ENCODE data around the gene CGRRF1. TPM values are rescaled to one million over a fixed set of nuclear protein-coding genes. Genes with fewer than 3 reads are reported as not detected.

The CGRRF1 gene
- total and polyA plus RNA-seq, 2 of the 13 experiments (the other 11 are each of a cell fraction or from before 2014, with no cell fraction given) = 16.8 to 18.2 TPM

DNA sequence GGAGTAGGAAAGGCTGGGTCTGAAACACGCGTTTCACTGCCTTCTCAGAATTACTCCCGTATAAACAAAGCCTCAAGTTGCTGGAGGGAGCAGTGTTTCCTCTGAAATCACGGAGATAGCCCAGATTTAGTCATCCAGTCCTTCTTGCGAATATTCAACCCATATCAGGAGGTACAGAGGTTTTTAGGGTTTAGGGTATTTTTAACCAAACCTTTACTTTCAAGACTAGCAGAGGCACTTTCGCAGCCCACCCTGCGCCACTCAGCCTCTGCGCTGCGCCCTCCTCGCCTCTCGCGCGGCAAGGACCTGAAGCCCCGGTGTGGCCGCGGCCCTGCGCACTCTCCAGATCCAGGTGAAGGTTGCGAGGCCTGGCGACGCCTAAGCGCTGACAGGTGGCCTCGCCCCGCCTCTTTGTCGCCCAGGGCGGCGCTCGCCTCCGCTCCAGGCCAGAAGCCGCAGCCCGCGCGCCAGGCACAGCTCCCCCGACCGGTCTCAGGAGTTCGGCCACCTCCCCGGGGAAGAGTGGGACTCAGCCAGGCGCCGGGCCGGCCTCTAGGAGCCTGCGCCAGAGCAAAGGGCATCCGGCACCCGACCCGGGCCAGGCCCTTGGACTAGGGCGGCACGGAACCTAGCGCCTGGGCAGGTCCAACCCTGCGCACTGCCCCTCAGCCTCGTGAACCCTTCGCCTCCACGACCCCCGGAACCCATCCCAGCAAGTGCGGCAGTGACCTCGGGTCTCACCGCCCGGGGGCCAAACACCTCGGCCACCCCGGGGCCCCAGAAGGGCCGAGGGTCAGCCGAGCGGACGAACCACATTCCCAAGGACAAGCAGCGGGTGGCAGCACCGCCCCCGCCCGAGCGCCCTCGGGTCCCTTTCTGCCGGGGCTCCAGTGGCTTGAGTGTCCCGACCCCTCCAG is 55.4 kb downstream of the CGRRF1 start (continued):
- TF ChIP-seq NPAS2 (CRISPR knock-in tag; IDR thresholded peaks at IDR 0.05; ENCODE audit: borderline replicate concordance) (no peak), NFATC3 (CRISPR knock-in tag; IDR thresholded peaks at IDR 0.05) (peak; percentile 25; the same call in 1 of the 2 replicates), PAF1 (CRISPR knock-in tag; IDR thresholded peaks at IDR 0.05) (no peak), ZNF850 (CRISPR knock-in tag; conservative IDR thresholded peaks at IDR 0.05) (no peak), ZNF138 (CRISPR knock-in tag; IDR thresholded peaks at IDR 0.05; ENCODE audit: low read depth) (no peak), GATAD1 (CRISPR knock-in tag; IDR thresholded peaks at IDR 0.05) (peak; percentile 8; the same call in 1 of the 2 replicates), ZNF34 (CRISPR knock-in tag; IDR thresholded peaks at IDR 0.05; ENCODE audit: borderline replicate concordance) (no peak), SALL1 (CRISPR knock-in tag; IDR thresholded peaks at IDR 0.05) (peak; percentile 77), DPF2 (CRISPR knock-in tag; IDR thresholded peaks at IDR 0.05; ENCODE audit: borderline replicate concordance, low read depth) (no peak), ZFX (CRISPR knock-in tag; IDR thresholded peaks at IDR 0.05; ENCODE audit: low read depth) (peak; percentile 92), U2AF1 (optimal IDR thresholded peaks at IDR 0.05; ENCODE audit: low read depth, low read length) (no peak), TBX2 (CRISPR knock-in tag; IDR thresholded peaks at IDR 0.05; ENCODE audit: borderline replicate concordance) (peak; percentile 96), ZNF749 (CRISPR knock-in tag; IDR thresholded peaks at IDR 0.05; ENCODE audit: borderline replicate concordance) (no peak), CBX5 (CRISPR knock-in tag; IDR thresholded peaks at IDR 0.05; ENCODE audit: borderline replicate concordance) (peak; percentile 56; the same call in 1 of the 2 replicates), GATAD2A (CRISPR knock-in tag; IDR thresholded peaks at IDR 0.05) (0 out of 2 replicates have a peak, but pooled peaks have one; percentile 23), NFRKB (IDR thresholded peaks at IDR 0.05) (no peak), ZNF510 (CRISPR knock-in tag; IDR thresholded peaks at IDR 0.05; ENCODE audit: low read depth) (0 out of 2 replicates have a peak, but pooled peaks have one; percentile 67), ZNF10 (CRISPR knock-in tag; IDR thresholded peaks at IDR 0.05; ENCODE audit: borderline replicate concordance, low read depth) (no peak), ZNF292 (CRISPR knock-in tag; IDR thresholded peaks at IDR 0.05; ENCODE audit: borderline replicate concordance, low read depth) (no peak), TEAD2 (CRISPR knock-in tag; IDR thresholded peaks at IDR 0.05) (no peak), ZBTB7A (CRISPR knock-in tag; IDR thresholded peaks at IDR 0.05) (peak; percentile 45; the same call in 1 of the 2 replicates), POLR2G (IDR thresholded peaks at IDR 0.05; ENCODE audit: low read depth, low read length) (peak; percentile 67), GPN1 (CRISPR knock-in tag; IDR thresholded peaks at IDR 0.05; ENCODE audit: borderline replicate concordance) (no peak), ZNF790 (CRISPR knock-in tag; IDR thresholded peaks at IDR 0.05; ENCODE audit: borderline replicate concordance) (no peak; the same call in 1 of the 2 replicates)
- TF ChIP-seq, protein P1, sequence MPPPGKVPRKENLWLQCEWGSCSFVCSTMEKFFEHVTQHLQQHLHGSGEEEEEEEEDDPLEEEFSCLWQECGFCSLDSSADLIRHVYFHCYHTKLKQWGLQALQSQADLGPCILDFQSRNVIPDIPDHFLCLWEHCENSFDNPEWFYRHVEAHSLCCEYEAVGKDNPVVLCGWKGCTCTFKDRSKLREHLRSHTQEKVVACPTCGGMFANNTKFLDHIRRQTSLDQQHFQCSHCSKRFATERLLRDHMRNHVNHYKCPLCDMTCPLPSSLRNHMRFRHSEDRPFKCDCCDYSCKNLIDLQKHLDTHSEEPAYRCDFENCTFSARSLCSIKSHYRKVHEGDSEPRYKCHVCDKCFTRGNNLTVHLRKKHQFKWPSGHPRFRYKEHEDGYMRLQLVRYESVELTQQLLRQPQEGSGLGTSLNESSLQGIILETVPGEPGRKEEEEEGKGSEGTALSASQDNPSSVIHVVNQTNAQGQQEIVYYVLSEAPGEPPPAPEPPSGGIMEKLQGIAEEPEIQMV (CRISPR knock-in tag; IDR thresholded peaks at IDR 0.05; ENCODE audit: low read depth) = no peak; the same call in 1 of the 2 replicates
- TF ChIP-seq, protein P2, sequence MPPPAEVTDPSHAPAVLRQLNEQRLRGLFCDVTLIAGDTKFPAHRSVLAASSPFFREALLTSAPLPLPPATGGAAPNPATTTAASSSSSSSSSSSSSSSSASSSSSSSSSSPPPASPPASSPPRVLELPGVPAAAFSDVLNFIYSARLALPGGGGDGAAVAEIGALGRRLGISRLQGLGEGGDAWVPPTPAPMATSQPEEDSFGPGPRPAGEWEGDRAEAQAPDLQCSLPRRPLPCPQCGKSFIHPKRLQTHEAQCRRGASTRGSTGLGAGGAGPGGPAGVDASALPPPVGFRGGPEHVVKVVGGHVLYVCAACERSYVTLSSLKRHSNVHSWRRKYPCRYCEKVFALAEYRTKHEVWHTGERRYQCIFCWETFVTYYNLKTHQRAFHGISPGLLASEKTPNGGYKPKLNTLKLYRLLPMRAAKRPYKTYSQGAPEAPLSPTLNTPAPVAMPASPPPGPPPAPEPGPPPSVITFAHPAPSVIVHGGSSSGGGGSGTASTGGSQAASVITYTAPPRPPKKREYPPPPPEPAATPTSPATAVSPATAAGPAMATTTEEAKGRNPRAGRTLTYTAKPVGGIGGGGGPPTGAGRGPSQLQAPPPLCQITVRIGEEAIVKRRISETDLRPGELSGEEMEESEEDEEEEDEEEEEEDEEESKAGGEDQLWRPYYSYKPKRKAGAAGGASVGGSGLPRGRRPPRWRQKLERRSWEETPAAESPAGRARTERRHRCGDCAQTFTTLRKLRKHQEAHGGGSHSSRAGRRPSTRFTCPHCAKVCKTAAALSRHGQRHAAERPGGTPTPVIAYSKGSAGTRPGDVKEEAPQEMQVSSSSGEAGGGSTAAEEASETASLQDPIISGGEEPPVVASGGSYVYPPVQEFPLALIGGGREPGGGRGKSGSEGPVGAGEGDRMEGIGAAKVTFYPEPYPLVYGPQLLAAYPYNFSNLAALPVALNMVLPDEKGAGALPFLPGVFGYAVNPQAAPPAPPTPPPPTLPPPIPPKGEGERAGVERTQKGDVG (CRISPR knock-in tag; IDR thresholded peaks at IDR 0.05; ENCODE audit: borderline replicate concordance) = peak; percentile 65; the same call in 1 of the 2 replicates

All from HepG2 (cell line).